ENCODE data around the gene SBDS.

Gene SBDS

DNA sequence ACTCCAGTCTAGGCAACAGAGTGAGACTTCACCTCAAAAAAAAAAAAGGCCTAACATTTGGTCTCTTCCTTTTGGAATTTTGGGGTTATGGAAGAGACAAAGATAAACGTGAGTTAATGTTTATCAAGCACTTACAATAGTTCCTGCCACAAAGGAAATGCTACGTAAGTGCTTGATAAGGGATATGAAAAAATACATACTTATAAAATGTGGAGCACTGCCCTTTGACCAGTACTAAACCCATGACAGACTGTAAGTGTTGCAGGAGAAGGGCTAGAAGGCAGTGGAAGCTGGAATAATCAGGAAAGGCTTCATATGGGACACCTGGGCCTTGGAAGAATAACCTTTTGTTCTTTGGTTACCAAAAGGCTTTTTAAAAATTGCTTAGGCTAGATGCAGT lies 48.8 kb downstream of the SBDS start:
- no peak for DNase-seq (ENCODE audit: low read depth, low spot score)

DNA sequence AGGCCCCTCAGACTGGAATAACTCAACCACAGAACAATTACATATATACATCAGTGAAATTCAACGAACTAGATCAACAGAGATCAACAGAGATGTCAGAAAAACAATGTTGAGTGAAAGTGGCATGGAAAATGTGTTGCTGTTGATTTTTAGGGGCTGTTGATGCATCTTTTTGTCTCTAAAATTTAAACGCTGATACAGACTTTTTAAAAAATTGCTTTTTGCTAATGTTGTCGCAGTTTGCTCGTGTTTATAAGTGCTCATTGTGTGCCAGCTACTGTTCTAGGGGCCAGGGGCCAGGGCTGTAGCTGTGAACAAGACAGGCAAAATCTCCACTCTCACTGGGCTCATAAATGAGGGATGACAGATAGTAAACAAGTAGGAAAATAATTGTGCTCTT lies 56.1 kb downstream of the SBDS start:
- DNase-seq (ENCODE audit: low read depth, low spot score): no peak

DNA sequence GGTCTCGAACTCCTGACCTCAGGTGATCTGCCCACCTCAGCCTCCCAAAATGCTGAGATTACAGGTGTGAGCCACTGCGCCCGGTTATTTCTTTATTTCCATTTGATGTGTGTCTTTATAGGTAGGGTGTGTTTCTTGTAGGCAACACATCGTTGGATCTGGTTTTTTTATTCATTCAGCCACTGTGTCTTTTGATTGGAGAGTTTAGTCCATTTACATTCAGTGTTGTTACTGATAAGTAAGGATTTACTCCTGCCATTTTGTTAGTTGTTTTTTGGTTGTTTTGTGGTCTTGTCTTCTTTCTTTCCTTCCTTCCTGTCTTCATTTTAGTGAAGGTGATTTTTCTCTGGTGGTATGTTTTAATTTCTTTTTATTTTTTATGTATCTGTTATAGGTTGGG lies 57.4 kb downstream of the SBDS start:
- no peak for DNase-seq (ENCODE audit: low read depth, low spot score)

Data from activated naive CD8-positive, alpha-beta T cell treated with anti-CD3 and anti-CD28 coated beads, Interleukin-2, amount 50 U/mL, for 16 hours (primary cell).